Mucosa of stomach (tissue), 1 donor: ENCODE measurements around the gene CLMP.

Experiments
- H3K27me3 ChIP-seq: one replicate; pipeline ENCODE4 v1.7.0; 2013; ENCODE audit warnings: mild to moderate bottlenecking, low read length; ENCODE audit not compliant: control insufficient read depth, insufficient read depth
- H3K36me3 ChIP-seq: one replicate; pipeline ENCODE4 v1.7.0; 2013; ENCODE audit warnings: low read length; ENCODE audit not compliant: control insufficient read depth, insufficient read depth
- H3K4me1 ChIP-seq: one replicate; pipeline ENCODE4 v1.7.0; 2013; ENCODE audit warnings: mild to moderate bottlenecking, low read length; ENCODE audit not compliant: control insufficient read depth, insufficient read depth
- H3K4me3 ChIP-seq: one replicate; pipeline ENCODE4 v1.7.0; 2013; ENCODE audit warnings: low read length
- H3K9ac ChIP-seq: one replicate; pipeline ENCODE4 v1.7.0; 2013; ENCODE audit warnings: mild to moderate bottlenecking, low read length, moderate library complexity
- H3K9me3 ChIP-seq: one replicate; pipeline ENCODE4 v1.7.0; 2013; ENCODE audit warnings: mild to moderate bottlenecking, low read length, moderate library complexity; ENCODE audit not compliant: control insufficient read depth
- donor health status: Pancreatic carcinoma.

The CLMP gene

GRCh38 chr11:123197711-123198110 is 2.7 kb upstream of the CLMP start:
- H3K9ac ChIP-seq = no peak overlapping the region
- H3K4me3 ChIP-seq = no peak overlapping the region
- H3K9me3 ChIP-seq = no peaks in the 10 kb centered on the region
- peaks cover 46% of the 10 kb centered on the region for H3K27me3 ChIP-seq
- H3K4me1 ChIP-seq = no peaks in the 10 kb centered on the region
- H3K36me3 ChIP-seq = no peaks in the 10 kb centered on the region

GRCh38 chr11:123196060-123196714 is 1.1 kb upstream of the CLMP start:
- no peaks in the 10 kb centered on the region for H3K9me3 ChIP-seq
- no peaks in the 10 kb centered on the region for H3K36me3 ChIP-seq
- H3K27me3 ChIP-seq = peaks cover 41% of the 10 kb centered on the region
- no peaks in the 10 kb centered on the region for H3K4me1 ChIP-seq
- no peak overlapping the region for H3K4me3 ChIP-seq
- no peak overlapping the region for H3K9ac ChIP-seq

DNA sequence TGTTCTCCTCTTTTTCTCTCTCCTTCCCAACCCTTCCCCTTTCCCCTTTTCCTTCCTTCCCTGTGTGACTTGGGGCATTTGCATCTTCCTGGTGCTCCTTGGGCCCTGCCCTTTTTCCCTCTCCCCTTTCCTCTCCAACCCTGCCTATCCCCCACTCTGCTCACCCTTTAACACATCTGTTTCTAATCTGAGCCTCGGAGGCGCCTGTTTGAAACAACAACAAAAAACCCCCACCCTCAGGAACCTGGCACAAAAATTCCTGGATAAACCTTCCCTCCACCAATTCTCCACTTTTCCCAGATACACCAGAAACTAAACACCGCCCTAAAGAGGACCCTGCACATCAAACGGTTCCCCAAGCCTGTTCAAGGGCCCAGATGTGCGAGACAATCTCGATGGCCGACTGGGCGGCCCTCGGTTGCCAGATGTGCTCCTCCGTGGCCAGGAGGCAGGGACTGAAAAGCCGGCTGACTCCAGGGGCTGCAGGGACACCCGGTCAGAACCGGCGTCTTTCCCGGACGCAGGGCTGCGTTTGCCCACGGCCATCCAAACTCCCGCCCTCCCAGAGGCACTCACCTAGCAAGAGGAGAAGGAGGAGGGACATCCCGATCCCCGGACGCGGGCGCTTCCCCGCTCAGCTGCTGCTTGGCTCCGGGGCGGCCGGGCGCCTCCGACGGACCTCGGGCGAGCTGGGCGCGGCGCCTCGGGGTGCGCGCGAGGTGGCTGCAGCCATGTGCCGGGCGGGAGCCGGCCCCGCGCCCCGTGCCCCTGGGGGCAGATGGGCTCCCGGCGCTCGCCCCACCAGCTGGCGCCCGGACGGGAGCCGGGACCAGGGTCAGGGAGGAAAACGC is 486 bp downstream of the CLMP start:
- H3K9ac ChIP-seq = peak overlapping the region; percentile 38

GRCh38 chr11:123193742-123194141 is 1.3 kb downstream of the CLMP start:
- Histone ChIP-seq H3K4me3 (no peak overlapping the region), H3K9me3 (no peaks in the 10 kb centered on the region), H3K4me1 (no peaks in the 10 kb centered on the region), H3K36me3 (no peaks in the 10 kb centered on the region), H3K27me3 (peaks cover 39% of the 10 kb centered on the region), H3K9ac (peak overlapping the region; percentile 38)

More for the DNA sequence above, 486 bp downstream of the CLMP start:
- H3K4me1 ChIP-seq = no peaks in the 10 kb centered on the region
- no peak overlapping the region for H3K4me3 ChIP-seq
- no peaks in the 10 kb centered on the region for H3K9me3 ChIP-seq
- peaks cover 39% of the 10 kb centered on the region for H3K27me3 ChIP-seq
- H3K36me3 ChIP-seq = no peaks in the 10 kb centered on the region

DNA sequence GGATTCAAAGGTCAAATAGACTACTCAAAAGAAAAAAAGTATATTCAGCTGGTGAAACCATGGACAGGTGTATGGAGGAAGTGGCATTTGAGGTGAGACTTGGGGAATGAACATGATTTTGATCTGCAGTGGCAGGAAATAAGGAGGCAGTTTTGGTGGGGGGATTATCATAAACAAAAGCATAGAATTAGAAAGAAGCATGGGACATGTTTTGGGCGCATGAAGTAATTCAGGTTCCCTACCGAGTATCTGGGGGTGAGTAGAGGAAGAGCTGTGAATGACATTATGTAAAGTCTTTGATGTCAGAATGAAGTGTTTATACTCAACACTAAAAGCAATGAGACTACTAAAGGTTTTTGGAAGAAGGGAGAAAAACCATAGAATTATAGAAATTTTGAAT is 3.1 kb downstream of the CLMP start:
- Histone ChIP-seq H3K36me3 (no peaks in the 10 kb centered on the region), H3K4me3 (no peak overlapping the region), H3K9me3 (no peaks in the 10 kb centered on the region), H3K4me1 (no peaks in the 10 kb centered on the region), H3K27me3 (peaks cover 35% of the 10 kb centered on the region), H3K9ac (no peak overlapping the region)

DNA sequence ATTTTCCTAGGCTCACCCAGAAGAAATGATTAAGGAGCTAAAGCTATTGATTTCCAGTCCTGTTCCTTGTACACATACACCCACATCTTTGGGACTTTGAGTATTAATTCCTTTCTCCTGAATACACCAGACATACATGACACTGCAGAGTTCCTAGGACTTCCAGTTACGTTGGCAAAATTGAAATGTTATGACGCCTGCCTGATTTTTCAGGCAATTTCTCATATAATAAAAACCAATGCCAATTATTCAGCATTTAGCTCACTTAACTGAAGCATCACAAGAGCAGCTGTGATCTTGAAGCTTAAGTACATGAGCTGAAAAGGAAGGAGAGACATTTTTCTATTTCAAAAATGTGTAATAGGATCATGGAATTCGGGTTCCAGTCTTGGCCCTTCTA is 4.5 kb downstream of the CLMP start:
- no peaks in the 10 kb centered on the region for H3K36me3 ChIP-seq
- no peaks in the 10 kb centered on the region for H3K4me1 ChIP-seq
- H3K9ac ChIP-seq = no peak overlapping the region
- H3K27me3 ChIP-seq = peaks cover 23% of the 10 kb centered on the region
- no peak overlapping the region for H3K4me3 ChIP-seq
- no peaks in the 10 kb centered on the region for H3K9me3 ChIP-seq

DNA sequence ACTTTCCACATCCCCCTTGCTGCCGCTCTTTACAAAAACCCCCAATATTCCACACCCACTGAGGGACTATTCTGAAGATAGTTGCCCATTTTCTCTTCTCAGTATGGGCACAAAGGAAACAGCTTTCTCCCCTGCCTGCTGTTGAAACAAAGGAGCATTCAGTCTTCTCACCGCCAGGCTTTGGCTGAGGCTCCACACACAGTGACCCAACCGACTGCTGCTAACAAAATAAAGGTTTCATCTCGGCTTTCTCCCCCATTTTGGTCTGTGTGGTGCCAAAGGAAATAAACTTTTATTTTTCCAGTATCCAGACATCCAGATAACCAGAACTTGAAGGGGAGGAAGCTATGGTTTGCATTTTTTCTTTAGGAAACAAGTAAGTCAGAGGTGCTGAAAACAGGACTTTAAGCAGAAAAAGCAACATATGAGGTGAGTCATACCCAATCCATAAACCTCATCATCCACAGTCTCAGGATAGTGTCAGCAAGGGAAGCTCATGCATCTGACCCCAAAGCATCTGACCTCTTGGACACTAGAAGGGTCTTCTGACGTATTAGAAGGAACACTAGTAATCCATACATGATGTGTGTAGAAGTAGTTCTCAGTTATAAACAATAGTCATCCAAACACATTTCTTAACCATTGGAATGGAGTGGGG is 6.4 kb downstream of the CLMP start:
- no peak overlapping the region for H3K9ac ChIP-seq
- peaks cover 4% of the 10 kb centered on the region for H3K27me3 ChIP-seq
- no peak overlapping the region for H3K4me3 ChIP-seq
- H3K36me3 ChIP-seq = no peaks in the 10 kb centered on the region
- H3K4me1 ChIP-seq = no peaks in the 10 kb centered on the region
- no peaks in the 10 kb centered on the region for H3K9me3 ChIP-seq

DNA sequence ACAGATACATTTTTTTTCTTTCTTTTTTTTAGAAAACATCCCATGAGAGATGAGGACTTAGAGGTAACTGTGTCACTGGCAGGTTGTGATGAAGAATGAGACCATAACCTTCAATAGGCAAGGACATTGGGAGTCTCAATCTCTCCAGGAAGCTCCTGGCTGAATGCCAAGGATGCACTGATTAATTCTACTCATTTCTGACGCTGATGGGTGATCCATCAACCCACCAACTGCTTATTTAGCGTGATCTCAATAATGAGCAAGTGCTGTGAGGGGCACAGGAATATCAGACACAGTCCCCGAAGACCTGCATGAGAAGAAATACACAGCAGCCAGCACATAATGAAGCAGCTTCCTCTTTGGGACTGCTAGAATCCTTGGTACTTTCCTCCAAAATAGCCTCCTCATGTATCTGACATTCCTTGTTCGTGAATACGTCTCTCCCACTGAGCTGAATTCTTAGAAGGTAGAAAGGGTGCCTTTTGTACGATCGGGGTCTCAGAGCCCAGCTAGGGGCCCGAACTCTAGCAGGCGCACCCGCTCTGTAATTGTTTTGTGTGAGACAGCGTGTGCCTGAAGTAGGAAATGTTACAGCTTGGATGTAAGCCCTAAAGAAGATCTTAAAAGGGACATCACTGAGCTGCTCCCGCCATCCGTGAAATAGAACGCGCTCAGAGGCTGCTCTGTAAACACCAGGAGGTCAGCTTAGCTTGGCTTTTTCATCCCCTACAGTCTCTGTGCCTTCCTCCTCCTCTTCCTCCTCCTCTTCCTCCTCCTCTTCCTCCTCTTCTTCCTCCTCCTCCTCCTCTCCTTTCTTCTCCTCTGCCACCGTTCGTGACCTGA is 7.2 kb downstream of the CLMP start:
- Histone ChIP-seq H3K4me1 (no peaks in the 10 kb centered on the region), H3K27me3 (no peaks in the 10 kb centered on the region), H3K9me3 (no peaks in the 10 kb centered on the region), H3K4me3 (no peak overlapping the region), H3K36me3 (no peaks in the 10 kb centered on the region), H3K9ac (no peak overlapping the region)

GRCh38 chr11:123187248-123187647 is 7.8 kb downstream of the CLMP start:
- no peak overlapping the region for H3K9ac ChIP-seq
- H3K9me3 ChIP-seq = no peaks in the 10 kb centered on the region
- H3K4me3 ChIP-seq = no peak overlapping the region
- H3K36me3 ChIP-seq = no peaks in the 10 kb centered on the region
- no peaks in the 10 kb centered on the region for H3K4me1 ChIP-seq
- H3K27me3 ChIP-seq = no peaks in the 10 kb centered on the region

- Histone ChIP-seq H3K9ac (no peak overlapping the region), H3K4me1 (no peaks in the 10 kb centered on the region), H3K27me3 (no peaks in the 10 kb centered on the region), H3K9me3 (no peaks in the 10 kb centered on the region), H3K36me3 (no peaks in the 10 kb centered on the region), H3K4me3 (no peak overlapping the region)
These were observed 8.8 kb downstream of the CLMP start for GRCh38 chr11:123186286-123186685.

DNA sequence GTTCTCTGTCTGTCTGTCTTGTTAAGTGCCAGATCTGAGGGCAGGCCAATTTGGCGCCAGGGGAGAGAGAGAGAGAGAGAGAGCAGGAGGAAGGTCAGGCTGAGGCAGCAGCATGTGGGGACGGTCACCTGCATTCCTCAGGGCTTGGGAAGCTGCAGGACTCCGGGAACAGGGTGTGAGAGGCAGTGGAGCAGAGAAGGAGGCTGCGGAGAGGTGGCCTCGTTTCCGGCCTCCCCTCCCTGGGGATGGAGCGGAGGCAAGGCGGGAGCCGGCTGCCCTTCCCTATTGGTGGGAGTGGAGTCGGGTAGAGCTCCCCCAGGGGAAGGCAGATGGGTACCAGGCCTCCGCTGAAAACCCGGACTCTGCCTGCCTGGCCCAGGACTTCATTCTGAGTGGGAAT is 9.7 kb downstream of the CLMP start:
- Histone ChIP-seq H3K4me3 (no peak overlapping the region), H3K9me3 (no peaks in the 10 kb centered on the region), H3K4me1 (no peaks in the 10 kb centered on the region), H3K9ac (no peak overlapping the region), H3K27me3 (no peaks in the 10 kb centered on the region), H3K36me3 (no peaks in the 10 kb centered on the region)
